PC-3 (cell line): Measurements from ENCODE around the gene HDAC11. TPM values are rescaled to one million over a fixed set of nuclear protein-coding genes. Genes with fewer than 3 reads are reported as not detected.

Experiments
- ATAC-seq: fragments of 200-7000 bp; cut with Tn5 transposase; 2 replicates; pipeline ENCODE4 v1.9.1; 2020; ENCODE audit warnings: mild to moderate bottlenecking, moderate library complexity
- BruUV-seq: library from RNA; stranded (reverse); fragments of 400-500 nt; replicated peaks from 2 replicates; lab custom pipeline; 2021; lab: Mats Ljungman, UMichigan
- CTCF ChIA-PET: fragments of 300-600 bp; sonication (Branson Sonifier 250); formaldehyde crosslinking; loops from one replicate; lab custom pipeline; 2022; ENCODE audit warnings: antibody characterized with exemption; lab: Charles Lee
- POLR2A ChIA-PET: fragments of 300-600 bp; sonication (Branson Sonifier 250); formaldehyde crosslinking; loops from one replicate; lab custom pipeline; 2022; ENCODE audit warnings: antibody characterized with exemption; ENCODE audit not compliant: unreplicated experiment; lab: Charles Lee
- DNase-seq: peaks from one replicate; pipeline ENCODE4 v3.0.0-alpha.2; 2015
- H2AFZ ChIP-seq: fragments of 300-600 bp; sonication (generic); 2 replicates; pipeline ENCODE4 v1.6.0; 2016; ENCODE audit warnings: antibody characterized with exemption, low read length
- H3F3A ChIP-seq: fragments of 300-600 bp; sonication (generic); one replicate; pipeline ENCODE4 v1.6.0; 2017; ENCODE audit warnings: antibody characterized with exemption, low read length, control low read depth, mild to moderate bottlenecking; ENCODE audit not compliant: unreplicated experiment
- H3K27ac ChIP-seq: fragments of 300-600 bp; sonication (generic); 2 replicates; pipeline ENCODE4 v1.5.1; 2016; ENCODE audit warnings: mild to moderate bottlenecking, low read length
- H3K27me3 ChIP-seq: fragments of 300-600 bp; sonication (generic); 2 replicates; pipeline ENCODE4 v1.6.1; 2016; ENCODE audit warnings: low read length, mixed read lengths
- H3K36me3 ChIP-seq: fragments of 300-600 bp; sonication (generic); 2 replicates; pipeline ENCODE4 v1.6.1; 2016; ENCODE audit warnings: low read depth, mixed run types, low read length, mixed read lengths
- H3K4me1 ChIP-seq: fragments of 300-600 bp; sonication (generic); 2 replicates; pipeline ENCODE4 v1.5.1; 2016; ENCODE audit warnings: low read length; ENCODE audit not compliant: insufficient read depth
- H3K4me2 ChIP-seq: fragments of 300-600 bp; sonication (generic); 2 replicates; pipeline ENCODE4 v1.6.0; 2016; ENCODE audit warnings: low read length
- H3K4me3 ChIP-seq: fragments of 300-600 bp; sonication (generic); 2 replicates; pipeline ENCODE4 v1.5.1; 2016; ENCODE audit warnings: mild to moderate bottlenecking, low read length, mixed read lengths
- H3K79me2 ChIP-seq: fragments of 300-600 bp; sonication (generic); 2 replicates; pipeline ENCODE4 v1.6.1; 2017; ENCODE audit warnings: low read length, mixed read lengths
- H3K9ac ChIP-seq: fragments of 300-600 bp; sonication (generic); 2 replicates; pipeline ENCODE4 v1.6.0; 2016; ENCODE audit warnings: mild to moderate bottlenecking, low read length
- H3K9me2 ChIP-seq: fragments of 300-600 bp; sonication (generic); replicated peaks from 2 replicates; pipeline ENCODE4 v1.6.1; 2016; ENCODE audit warnings: mixed run types, low read length, mixed read lengths
- H3K9me3 ChIP-seq: fragments of 300-600 bp; sonication (generic); 2 replicates; pipeline ENCODE4 v1.6.1; 2016; ENCODE audit warnings: low read length, mixed read lengths
- H4K20me1 ChIP-seq: fragments of 300-600 bp; sonication (generic); 2 replicates; pipeline ENCODE4 v1.6.1; 2016; ENCODE audit warnings: low read length, mixed read lengths
- CTCF ChIP-seq: fragments of 300-600 bp; sonication (generic); conservative IDR thresholded peaks from 2 replicates; pipeline ENCODE4 v1.5.1; 2017; ENCODE audit warnings: antibody characterized with exemption, low read depth, mild to moderate bottlenecking, low read length
- EZH2 ChIP-seq: fragments of 300-600 bp; sonication (generic); IDR thresholded peaks from one replicate; pipeline ENCODE4 v1.6.1; 2017; ENCODE audit warnings: antibody characterized with exemption, mild to moderate bottlenecking, low read length; ENCODE audit not compliant: unreplicated experiment
- EZH2phosphoT487 ChIP-seq: fragments of 300-600 bp; sonication (generic); IDR thresholded peaks from 2 replicates; pipeline ENCODE4 v1.6.1; 2018; ENCODE audit warnings: mild to moderate bottlenecking, antibody characterized with exemption, low read length, borderline replicate concordance
- intact Hi-C: fragments of 100-400 bp; cut with micrococcal nuclease; formaldehyde crosslinking; loops from 2 replicates; pipeline ENCODE4 v1.9.0; 2023
- total RNA-seq: library from RNA; depleted of rRNA; stranded (reverse); fragments of >200 nt; gene quantifications from 2 replicates; pipeline ENCODE4 v1.2.3, GENCODE V29; 2014

HDAC11 gene
- total RNA-seq, 1 experiment from 2014 or later, result 24.2 TPM

GRCh38 chr3:13492976-13493866, 13.1 kb downstream of the HDAC11 start:
- Histone ChIP-seq H3F3A (no peaks in the 10 kb centered on the region), H3K27me3 (no peaks in the 10 kb centered on the region), H3K36me3 (0 out of 2 replicates have a peak, but pooled peaks cover 4% of the 10 kb centered on the region), H3K4me1 (peaks cover 11% of the 10 kb centered on the region), H3K27ac (no peak overlapping the region), H3K9me2 (no peaks in the 10 kb centered on the region), H3K9me3 (peaks cover 5% of the 10 kb centered on the region; the same call in 1 of the 2 replicates), H3K4me3 (no peak overlapping the region), H2AFZ (no peak overlapping the region), H4K20me1 (no peaks in the 10 kb centered on the region), H3K9ac (no peak overlapping the region), H3K4me2 (no peak overlapping the region), H3K79me2 (no peaks in the 10 kb centered on the region)
- DNase-seq (no peak), ATAC-seq (no peak)
- ChIA-PET POLR2A (no interaction called here), CTCF (no interaction called here)
- TF ChIP-seq CTCF, result no peak
- TF ChIP-seq EZH2phosphoT487, result no peak
- no peak for TF ChIP-seq EZH2
- BruUV-seq, result no TSS peak
- intact Hi-C loops, result no loop called here

- H3K79me2 ChIP-seq, result no peaks in the 10 kb centered on the region
- BruUV-seq, result no TSS peak
- H2AFZ ChIP-seq, result no peak overlapping the region
- H3K27me3 ChIP-seq, result no peaks in the 10 kb centered on the region
- H3K9me3 ChIP-seq, result peaks cover 5% of the 10 kb centered on the region; the same call in 1 of the 2 replicates
- no peaks in the 10 kb centered on the region for H4K20me1 ChIP-seq
- CTCF ChIA-PET, result interaction anchor here (0.6 to 0.9 kb wide), 2 partner anchors 14 to 154 kb away, joined by 7 read pairs; partner anchors contain the start of gene HDAC11
- TF ChIP-seq EZH2 (no peak), EZH2phosphoT487 (no peak), CTCF (no peak)
- intact Hi-C loops, result no loop called here
- H3F3A ChIP-seq, result no peaks in the 10 kb centered on the region
- H3K36me3 ChIP-seq, result 0 out of 2 replicates have a peak, but pooled peaks cover 4% of the 10 kb centered on the region
- H3K9ac ChIP-seq, result no peak overlapping the region
- peaks cover 11% of the 10 kb centered on the region for H3K4me1 ChIP-seq
- H3K4me2 ChIP-seq, result no peak overlapping the region
- H3K9me2 ChIP-seq, result no peaks in the 10 kb centered on the region
- no peak overlapping the region for H3K4me3 ChIP-seq
- POLR2A ChIA-PET, result no interaction called here
- DNase-seq (no peak), ATAC-seq (no peak)
- H3K27ac ChIP-seq, result no peak overlapping the region
These were observed 13.8 kb downstream of the HDAC11 start for GRCh38 chr3:13493867-13494441.
